ENCODE measurements around the gene PCBP3. TPM values are rescaled to one million over a fixed set of nuclear protein-coding genes. Genes with fewer than 3 reads are reported as not detected.

Gene PCBP3
- total and polyA plus RNA-seq, 2 of the 13 experiments (the other 11 are each of a cell fraction or from before 2014, with no cell fraction given), result not detected

GRCh38 chr21:45801989-45802388 is 158.5 kb downstream of the PCBP3 start:
- Histone ChIP-seq H4K20me1 (ENCODE audit: insufficient read depth, low read length) (no peaks in the 10 kb centered on the region), H3K9me3 (ENCODE audit: low read length) (no peaks in the 10 kb centered on the region), H3K4me1 (ENCODE audit: insufficient read depth, low read length) (peaks cover 18% of the 10 kb centered on the region), H3K27me3 (ENCODE audit: control insufficient read depth in 1 of 2, insufficient read depth in 2 of 2, low read length in 2 of 2) (peaks cover 0 to 3% of the 10 kb centered on the region in 2 experiments; a peak in 1 of 5 replicates), H3K79me2 (ENCODE audit: insufficient read depth, low read length) (no peaks in the 10 kb centered on the region), H3K4me3 (replicated peaks in 1 of 3; ENCODE audit: insufficient read depth in 1 of 3, low read depth in 2 of 3, low read length in 3 of 3) (no peak overlapping the region), H3K27ac (ENCODE audit: extremely low read length, insufficient read depth, low read length) (no peak overlapping the region), H3K9ac (ENCODE audit: insufficient read depth, low read depth, low read length) (no peak overlapping the region), H3K4me2 (ENCODE audit: low read depth, low read length) (no peak overlapping the region), H2AFZ (ENCODE audit: low read length) (no peak overlapping the region), H3K36me3 (replicated peaks in 1 of 2; ENCODE audit: control insufficient read depth in 1 of 2, insufficient read depth in 2 of 2, low read length in 2 of 2) (no peaks in the 10 kb centered on the region)
- in situ Hi-C loops (cut with HindIII; ENCODE audit: extremely low pct_ligation_motif_present, low pct_unique_long_range_greater_than_20kb) (no loop called here), intact Hi-C loops (cut with micrococcal nuclease; ENCODE audit: unreplicated experiment) (no loop called here)
- BruUV-seq (replicated peaks), result no TSS peak
- TF ChIP-seq KDM4B (CRISPR knock-in tag; IDR thresholded peaks at IDR 0.05), result no peak
- TF ChIP-seq HDAC6 (IDR thresholded peaks at IDR 0.05; ENCODE audit: low read depth, low read length), result no peak
- no peak for TF ChIP-seq TGIF2 (CRISPR knock-in tag; IDR thresholded peaks at IDR 0.05)
- no peak for TF ChIP-seq ZNF703 (CRISPR knock-in tag; IDR thresholded peaks at IDR 0.05; ENCODE audit: borderline replicate concordance)
- no peak for TF ChIP-seq CBX5 (CRISPR knock-in tag; IDR thresholded peaks at IDR 0.05; ENCODE audit: borderline replicate concordance)
- no peak for TF ChIP-seq ZNF746 (CRISPR knock-in tag; IDR thresholded peaks at IDR 0.05)
- ATAC-seq (no peak), DNase-seq (ENCODE audit: low spot score) (no peak), FAIRE-seq (no peak)
- ChIA-PET CTCF (ENCODE audit: low intra/inter-chr PET ratio, low total read pairs) (no interaction called here), POLR2A (no interaction called here)
- 22% methylated on average over 8 of the region's 8 CpGs for WGBS (ENCODE audit: low lambda C conversion rate)

DNA sequence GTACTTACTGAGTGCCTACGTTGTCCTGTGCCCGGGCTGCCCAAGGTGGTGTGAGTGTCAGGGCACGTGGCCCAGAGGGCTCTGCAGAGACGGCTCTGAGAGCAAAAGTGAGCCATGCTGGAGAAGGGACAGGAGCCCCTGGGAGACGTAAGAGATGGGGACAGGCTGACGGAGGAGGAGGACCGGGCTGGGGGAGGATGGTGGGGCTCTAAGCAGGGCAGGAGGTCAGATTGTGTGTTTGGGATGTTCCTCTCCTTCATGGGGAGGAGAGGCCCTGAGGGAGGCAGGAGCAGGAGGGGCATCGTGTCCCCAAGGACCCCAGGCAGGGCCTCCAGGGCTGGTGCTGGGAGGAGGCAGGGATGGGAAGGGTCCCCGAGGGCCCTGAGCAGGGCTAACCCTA is 158.9 kb downstream of the PCBP3 start:
- in situ Hi-C loops (cut with HindIII; ENCODE audit: extremely low pct_ligation_motif_present, low pct_unique_long_range_greater_than_20kb) (no loop called here), intact Hi-C loops (cut with micrococcal nuclease; ENCODE audit: unreplicated experiment) (no loop called here)
- ATAC-seq (no peak), FAIRE-seq (no peak), DNase-seq (ENCODE audit: low spot score) (no peak)
- Histone ChIP-seq H3K4me3 (replicated peaks in 1 of 3; ENCODE audit: insufficient read depth in 1 of 3, low read depth in 2 of 3, low read length in 3 of 3) (no peak overlapping the region), H2AFZ (ENCODE audit: low read length) (no peak overlapping the region), H3K4me1 (ENCODE audit: insufficient read depth, low read length) (peaks cover 18% of the 10 kb centered on the region), H3K27ac (ENCODE audit: extremely low read length, insufficient read depth, low read length) (no peak overlapping the region), H3K36me3 (replicated peaks in 1 of 2; ENCODE audit: control insufficient read depth in 1 of 2, insufficient read depth in 2 of 2, low read length in 2 of 2) (no peaks in the 10 kb centered on the region), H4K20me1 (ENCODE audit: insufficient read depth, low read length) (no peaks in the 10 kb centered on the region), H3K9me3 (ENCODE audit: low read length) (no peaks in the 10 kb centered on the region), H3K9ac (ENCODE audit: insufficient read depth, low read depth, low read length) (no peak overlapping the region), H3K79me2 (ENCODE audit: insufficient read depth, low read length) (no peaks in the 10 kb centered on the region), H3K4me2 (ENCODE audit: low read depth, low read length) (no peak overlapping the region), H3K27me3 (ENCODE audit: control insufficient read depth in 1 of 2, insufficient read depth in 2 of 2, low read length in 2 of 2) (peaks cover 0 to 3% of the 10 kb centered on the region in 2 experiments; a peak in 1 of 5 replicates)
- BruUV-seq (replicated peaks), result no TSS peak
- POLR2A ChIA-PET, result no interaction called here
- WGBS (ENCODE audit: low lambda C conversion rate), result 15% methylated on average over 8 of the region's 9 CpGs
- CTCF ChIA-PET (ENCODE audit: low intra/inter-chr PET ratio, low total read pairs), result no interaction called here
- TF ChIP-seq CBX5 (CRISPR knock-in tag; IDR thresholded peaks at IDR 0.05; ENCODE audit: borderline replicate concordance) (no peak), E2F1 (CRISPR knock-in tag; IDR thresholded peaks at IDR 0.05) (no peak), PITX1 (CRISPR knock-in tag; IDR thresholded peaks at IDR 0.05) (no peak), ZNF350 (CRISPR knock-in tag; IDR thresholded peaks at IDR 0.05; ENCODE audit: borderline replicate concordance, low read depth) (no peak), ZNF768 (CRISPR knock-in tag; IDR thresholded peaks at IDR 0.05) (no peak), ZNF761 (CRISPR knock-in tag; conservative IDR thresholded peaks at IDR 0.05) (no peak), HDAC1 (CRISPR knock-in tag; IDR thresholded peaks at IDR 0.05) (no peak), ZNF234 (CRISPR knock-in tag; conservative IDR thresholded peaks at IDR 0.05) (no peak), SMAD3 (CRISPR knock-in tag; IDR thresholded peaks at IDR 0.05) (no peak)
- TF ChIP-seq, protein P1, sequence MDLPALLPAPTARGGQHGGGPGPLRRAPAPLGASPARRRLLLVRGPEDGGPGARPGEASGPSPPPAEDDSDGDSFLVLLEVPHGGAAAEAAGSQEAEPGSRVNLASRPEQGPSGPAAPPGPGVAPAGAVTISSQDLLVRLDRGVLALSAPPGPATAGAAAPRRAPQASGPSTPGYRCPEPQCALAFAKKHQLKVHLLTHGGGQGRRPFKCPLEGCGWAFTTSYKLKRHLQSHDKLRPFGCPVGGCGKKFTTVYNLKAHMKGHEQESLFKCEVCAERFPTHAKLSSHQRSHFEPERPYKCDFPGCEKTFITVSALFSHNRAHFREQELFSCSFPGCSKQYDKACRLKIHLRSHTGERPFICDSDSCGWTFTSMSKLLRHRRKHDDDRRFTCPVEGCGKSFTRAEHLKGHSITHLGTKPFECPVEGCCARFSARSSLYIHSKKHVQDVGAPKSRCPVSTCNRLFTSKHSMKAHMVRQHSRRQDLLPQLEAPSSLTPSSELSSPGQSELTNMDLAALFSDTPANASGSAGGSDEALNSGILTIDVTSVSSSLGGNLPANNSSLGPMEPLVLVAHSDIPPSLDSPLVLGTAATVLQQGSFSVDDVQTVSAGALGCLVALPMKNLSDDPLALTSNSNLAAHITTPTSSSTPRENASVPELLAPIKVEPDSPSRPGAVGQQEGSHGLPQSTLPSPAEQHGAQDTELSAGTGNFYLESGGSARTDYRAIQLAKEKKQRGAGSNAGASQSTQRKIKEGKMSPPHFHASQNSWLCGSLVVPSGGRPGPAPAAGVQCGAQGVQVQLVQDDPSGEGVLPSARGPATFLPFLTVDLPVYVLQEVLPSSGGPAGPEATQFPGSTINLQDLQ (CRISPR knock-in tag; IDR thresholded peaks at IDR 0.05), result no peak
- TF ChIP-seq, protein P2, sequence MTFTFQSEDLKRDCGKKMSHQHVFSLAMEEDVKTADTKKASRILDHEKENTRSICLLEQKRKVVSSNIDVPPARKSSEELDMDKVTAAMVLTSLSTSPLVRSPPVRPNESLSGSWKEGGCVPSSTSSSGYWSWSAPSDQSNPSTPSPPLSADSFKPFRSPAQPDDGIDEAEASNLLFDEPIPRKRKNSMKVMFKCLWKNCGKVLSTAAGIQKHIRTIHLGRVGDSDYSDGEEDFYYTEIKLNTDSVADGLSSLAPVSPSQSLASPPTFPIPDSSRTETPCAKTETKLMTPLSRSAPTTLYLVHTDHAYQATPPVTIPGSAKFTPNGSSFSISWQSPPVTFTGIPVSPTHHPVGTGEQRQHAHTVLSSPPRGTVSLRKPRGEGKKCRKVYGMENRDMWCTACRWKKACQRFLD (CRISPR knock-in tag; IDR thresholded peaks at IDR 0.05; ENCODE audit: borderline replicate concordance), result no peak

All from HepG2 (cell line).